Measurements from ENCODE around the gene STIM1.

GRCh38 chr11:3992964-3993363, 137.5 kb downstream of the STIM1 start:
- TF ChIP-seq CTCF (IDR thresholded peaks at IDR 0.05; ENCODE audit: low read depth, low read length, poor library complexity, severe bottlenecking), result no peak
- no peak for TF ChIP-seq EZH2phosphoT487 (IDR thresholded peaks at IDR 0.05; ENCODE audit: borderline replicate concordance, low read length)
